Nephron progenitor cell (in vitro differentiated cells): ENCODE measurements around the gene GLDC.

Experiments used
- DNase-seq: peaks from one replicate; pipeline ENCODE4 v3.0.0; 2021
- H3K27ac Mint-ChIP-seq: 2 replicates; pipeline ENCODE4 v1.8.0; 2021; ENCODE audit warnings: mild to moderate bottlenecking, moderate library complexity, mixed read lengths
- H3K27me3 Mint-ChIP-seq: 2 replicates; pipeline ENCODE4 v1.8.0; 2021; ENCODE audit warnings: mild to moderate bottlenecking, low read depth, mixed read lengths; ENCODE audit not compliant: poor library complexity
- H3K36me3 Mint-ChIP-seq: 2 replicates; pipeline ENCODE4 v1.8.0; 2021; ENCODE audit warnings: low read depth, mixed read lengths
- H3K4me1 Mint-ChIP-seq: 2 replicates; pipeline ENCODE4 v1.8.0; 2021; ENCODE audit warnings: mixed read lengths
- H3K4me3 Mint-ChIP-seq: 2 replicates; pipeline ENCODE4 v1.8.0; 2021; ENCODE audit warnings: mild to moderate bottlenecking, moderate library complexity, mixed read lengths
- H3K9me3 Mint-ChIP-seq: 2 replicates; pipeline ENCODE4 v1.8.0; 2021; ENCODE audit warnings: mild to moderate bottlenecking, moderate library complexity, mixed read lengths
- CTCF ChIP-seq: fragments of 200-600 bp; sonication (generic); IDR thresholded peaks from 2 replicates; pipeline ENCODE4 v1.5.0; 2021; ENCODE audit warnings: antibody characterized with exemption

The GLDC gene

GRCh38 chr9:6620796-6621195 is 24.7 kb downstream of the GLDC start:
- no peak for DNase-seq
- Mint-ChIP-seq H3K27me3 (no peaks in the 10 kb centered on the region), H3K4me3 (no peak overlapping the region), H3K4me1 (no peaks in the 10 kb centered on the region), H3K9me3 (peaks cover 18% of the 10 kb centered on the region), H3K36me3 (peaks cover 6% of the 10 kb centered on the region), H3K27ac (no peak overlapping the region)
- TF ChIP-seq CTCF: no peak

DNA sequence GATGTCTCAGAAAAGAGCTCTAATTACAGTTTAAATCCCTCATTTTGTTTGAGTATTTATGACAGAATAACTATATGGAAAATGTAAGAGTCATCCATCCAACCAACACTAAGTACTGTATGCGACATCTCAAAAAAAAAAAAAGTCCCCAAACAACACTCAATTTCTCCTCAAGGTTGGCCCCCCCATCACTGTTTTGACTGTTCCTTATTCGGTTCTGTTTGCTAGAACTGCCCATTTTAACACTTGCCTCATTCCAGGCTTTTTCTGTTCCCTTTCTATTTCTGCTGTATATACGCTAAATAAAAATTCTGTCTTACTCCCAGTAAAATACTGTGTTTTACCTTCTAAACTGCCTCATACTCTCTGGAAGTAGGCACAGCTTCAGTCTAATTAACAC is 25.2 kb downstream of the GLDC start:
- Mint-ChIP-seq H3K9me3 (peaks cover 18% of the 10 kb centered on the region), H3K4me3 (no peak overlapping the region), H3K27me3 (no peaks in the 10 kb centered on the region), H3K4me1 (no peaks in the 10 kb centered on the region), H3K36me3 (peaks cover 6% of the 10 kb centered on the region), H3K27ac (no peak overlapping the region)
- DNase-seq: no peak
- no peak for TF ChIP-seq CTCF

DNA sequence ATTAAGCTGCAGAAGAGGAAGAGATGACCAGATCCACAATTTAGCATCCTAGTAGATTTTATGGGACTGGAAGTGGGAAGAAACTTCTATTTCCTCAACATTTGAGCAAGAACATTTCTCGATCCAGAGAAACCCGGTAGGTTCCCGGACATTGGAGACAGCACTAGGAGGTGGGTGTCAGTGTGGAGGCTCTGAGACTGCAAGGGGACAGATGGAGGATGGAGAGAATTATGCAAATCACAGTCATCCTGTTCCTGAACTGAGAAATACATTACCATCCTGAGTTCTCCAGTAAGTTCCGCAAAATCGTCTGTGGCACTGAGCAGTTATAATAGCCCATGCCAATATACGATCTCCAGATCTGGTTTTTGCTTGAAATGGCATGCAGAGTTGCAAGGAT is 25.6 kb downstream of the GLDC start:
- no peak overlapping the region for H3K4me3 Mint-ChIP-seq
- DNase-seq: no peak
- H3K27me3 Mint-ChIP-seq: no peaks in the 10 kb centered on the region
- peaks cover 6% of the 10 kb centered on the region for H3K36me3 Mint-ChIP-seq
- no peak for TF ChIP-seq CTCF
- H3K9me3 Mint-ChIP-seq: peaks cover 18% of the 10 kb centered on the region
- H3K4me1 Mint-ChIP-seq: no peaks in the 10 kb centered on the region
- H3K27ac Mint-ChIP-seq: no peak overlapping the region

GRCh38 chr9:6616951-6617602 is 28.5 kb downstream of the GLDC start:
- H3K4me3 Mint-ChIP-seq: no peak overlapping the region
- DNase-seq: no peak
- no peak for TF ChIP-seq CTCF
- H3K27me3 Mint-ChIP-seq: no peaks in the 10 kb centered on the region
- H3K9me3 Mint-ChIP-seq: peaks cover 10% of the 10 kb centered on the region
- H3K4me1 Mint-ChIP-seq: no peaks in the 10 kb centered on the region
- no peak overlapping the region for H3K27ac Mint-ChIP-seq
- peaks cover 5% of the 10 kb centered on the region for H3K36me3 Mint-ChIP-seq

GRCh38 chr9:6614489-6614888 is 31.0 kb downstream of the GLDC start:
- DNase-seq: no peak
- no peak overlapping the region for H3K4me3 Mint-ChIP-seq
- TF ChIP-seq CTCF: no peak
- no peaks in the 10 kb centered on the region for H3K27me3 Mint-ChIP-seq
- no peak overlapping the region for H3K27ac Mint-ChIP-seq
- no peaks in the 10 kb centered on the region for H3K4me1 Mint-ChIP-seq
- no peaks in the 10 kb centered on the region for H3K9me3 Mint-ChIP-seq
- H3K36me3 Mint-ChIP-seq: no peaks in the 10 kb centered on the region

DNA sequence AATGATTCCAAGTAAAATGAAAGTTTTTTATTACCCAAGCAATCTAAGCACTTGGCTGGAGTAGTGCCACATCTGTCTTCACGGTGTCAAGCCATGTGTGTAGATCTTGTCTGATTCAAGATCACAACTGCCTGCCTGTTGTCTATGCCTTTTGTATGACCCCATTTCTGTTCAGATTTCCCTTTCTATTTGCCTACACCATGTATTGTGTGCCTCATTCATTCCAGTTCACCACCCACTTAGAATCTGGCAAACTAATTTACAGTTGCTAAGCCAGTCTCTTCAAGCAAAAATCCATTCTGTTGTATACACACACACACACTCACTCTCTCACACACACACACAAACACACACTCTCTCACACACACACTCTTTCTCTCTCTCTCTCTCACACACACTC is 33.7 kb downstream of the GLDC start:
- Mint-ChIP-seq H3K9me3 (no peaks in the 10 kb centered on the region), H3K4me1 (no peaks in the 10 kb centered on the region), H3K27ac (no peak overlapping the region), H3K4me3 (no peak overlapping the region), H3K27me3 (no peaks in the 10 kb centered on the region), H3K36me3 (no peaks in the 10 kb centered on the region)
- TF ChIP-seq CTCF: no peak
- DNase-seq: no peak
